GM21381 (cell line): ENCODE data around the gene PWWP2B.

ENCODE experiments used
- ATAC-seq: cut with Tn5 transposase; IDR thresholded peaks from one replicate; pipeline ENCODE4 v1.9.1; 2021; ENCODE audit warnings: mild to moderate bottlenecking, moderate library complexity; ENCODE audit not compliant: unreplicated experiment

The PWWP2B gene

DNA sequence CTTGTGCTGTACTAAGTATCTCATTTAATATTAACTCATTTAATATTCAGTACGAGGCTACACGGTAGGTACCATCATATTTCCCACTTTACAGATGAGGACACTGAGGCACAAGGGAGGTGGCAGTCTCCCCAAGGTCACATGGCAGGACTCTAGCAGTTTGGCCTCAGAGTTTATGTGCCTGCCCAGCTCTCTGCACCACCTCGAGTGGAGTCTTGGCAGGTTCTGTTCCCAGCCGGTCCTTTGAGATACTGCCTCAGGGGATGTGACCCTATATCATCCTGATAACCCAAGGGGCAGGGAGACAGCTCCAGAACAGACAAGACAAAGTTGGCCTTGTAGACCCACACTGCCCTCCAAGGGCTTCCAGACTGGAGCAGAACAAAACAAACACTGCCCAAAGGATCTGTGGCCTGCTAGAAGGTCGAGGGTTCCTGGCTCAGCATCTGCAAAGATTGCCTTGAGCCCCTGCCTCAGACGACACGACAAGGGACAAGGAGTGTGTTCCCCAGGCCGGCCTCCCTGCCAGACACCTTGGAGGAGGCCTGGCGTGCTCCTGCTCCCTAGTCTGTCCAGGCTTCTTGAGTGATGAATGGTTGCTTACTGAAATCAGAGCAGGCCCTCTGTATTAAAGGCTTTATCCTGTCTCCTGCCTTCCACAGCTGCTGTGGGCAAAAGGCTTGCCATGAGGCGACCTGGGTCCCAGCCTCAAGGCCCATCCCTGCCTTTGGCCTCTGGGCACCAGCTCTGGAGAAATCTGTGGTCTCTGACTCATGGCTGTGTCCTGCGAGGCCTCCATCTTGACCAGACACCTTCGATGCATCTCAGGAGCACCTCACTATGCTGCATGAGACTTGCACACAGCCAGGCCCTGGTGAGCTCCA is 3.9 kb upstream of the PWWP2B start:
- no peak for ATAC-seq

DNA sequence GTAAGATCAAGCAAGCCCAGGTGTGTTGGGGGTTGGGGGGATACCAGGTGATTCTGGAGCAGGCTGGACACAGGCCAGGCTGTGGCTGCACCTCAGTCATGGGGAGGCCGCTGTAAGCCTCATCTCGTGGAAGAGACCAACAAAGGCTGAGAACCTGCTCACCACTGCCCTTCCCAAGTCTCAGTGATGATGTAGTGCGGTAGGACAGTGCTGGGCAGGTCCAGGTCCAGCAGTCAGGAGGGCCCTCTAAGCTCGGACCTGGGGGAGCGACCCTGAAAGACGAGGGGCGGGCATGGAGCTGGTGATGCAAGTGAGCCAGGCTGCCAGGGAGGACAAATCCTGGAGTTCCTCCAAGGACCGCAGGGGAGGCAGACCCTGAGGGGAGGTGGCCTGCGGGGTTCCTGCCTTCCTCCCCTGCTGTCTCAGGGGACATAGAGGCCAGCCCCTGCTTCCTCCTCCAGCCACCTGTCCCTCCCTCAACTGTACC is 3.3 kb upstream of the PWWP2B start:
- no peak for ATAC-seq

DNA sequence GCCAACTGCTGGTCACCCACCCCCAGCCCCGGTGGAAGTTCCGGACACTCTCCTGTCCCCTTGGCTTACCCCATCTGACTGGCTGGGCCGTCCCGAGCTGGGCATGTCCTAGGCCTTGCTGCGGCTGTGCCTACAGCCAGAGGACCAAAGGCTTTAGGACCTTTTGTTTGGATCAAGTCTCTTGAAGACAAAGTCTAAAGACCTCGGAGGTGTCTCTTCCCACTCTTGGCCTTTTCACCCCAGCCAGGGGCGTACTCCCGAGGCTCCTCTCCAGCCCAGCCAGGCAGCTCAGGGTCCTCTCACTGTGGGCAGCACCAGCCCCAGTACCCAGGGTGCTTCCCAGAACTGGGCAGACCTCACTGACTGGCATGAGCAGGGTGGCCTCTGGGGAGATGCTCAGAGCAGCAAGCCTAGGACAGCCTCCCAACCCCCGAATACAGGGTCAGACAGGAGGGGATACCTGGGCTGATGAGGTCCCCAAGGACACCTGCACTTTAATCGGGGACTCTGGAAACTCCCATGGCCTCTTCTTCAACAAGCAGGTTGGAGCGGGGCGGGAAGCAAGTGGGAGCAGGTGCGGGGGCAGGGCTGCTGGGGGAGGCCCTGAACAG is 2.7 kb upstream of the PWWP2B start:
- ATAC-seq, result no peak

DNA sequence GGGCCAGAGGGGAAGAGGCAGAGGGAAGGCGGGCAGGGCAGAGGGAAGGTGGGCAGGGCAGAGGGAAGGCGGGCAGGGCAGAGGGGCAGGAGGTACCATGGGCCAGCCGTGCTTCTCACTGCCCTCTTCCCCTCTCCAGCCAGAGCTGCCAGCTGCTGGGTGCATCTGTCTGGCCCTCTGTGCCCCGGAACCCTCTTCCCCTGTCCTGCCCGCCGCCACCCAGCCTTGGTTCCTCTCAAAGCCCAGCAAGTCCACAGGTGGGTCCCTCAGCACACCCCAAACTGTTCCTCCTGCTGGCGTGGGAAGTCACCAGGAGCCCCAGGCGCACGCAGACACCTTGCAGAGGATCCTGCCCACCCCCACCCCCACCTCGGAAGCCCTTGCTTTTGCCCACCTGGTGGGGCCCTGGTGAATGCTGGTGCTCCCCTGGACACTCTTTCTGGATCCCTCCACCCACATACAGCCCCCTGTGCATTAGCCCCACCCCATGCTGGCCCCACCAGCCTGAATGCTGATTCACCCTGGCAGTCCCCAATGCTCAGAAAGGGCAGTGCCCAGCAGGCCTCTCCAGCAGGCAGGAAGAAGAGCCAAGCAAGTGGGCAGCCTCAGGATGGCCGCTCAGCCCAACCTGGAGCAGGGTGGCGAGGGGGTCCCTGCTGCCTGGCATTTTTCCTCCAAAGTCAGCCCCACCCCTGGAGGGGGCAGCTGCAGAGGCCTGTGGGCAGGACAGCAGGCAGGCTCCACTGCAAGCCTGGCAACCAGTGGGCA is 1.9 kb upstream of the PWWP2B start:
- ATAC-seq, result no peak

DNA sequence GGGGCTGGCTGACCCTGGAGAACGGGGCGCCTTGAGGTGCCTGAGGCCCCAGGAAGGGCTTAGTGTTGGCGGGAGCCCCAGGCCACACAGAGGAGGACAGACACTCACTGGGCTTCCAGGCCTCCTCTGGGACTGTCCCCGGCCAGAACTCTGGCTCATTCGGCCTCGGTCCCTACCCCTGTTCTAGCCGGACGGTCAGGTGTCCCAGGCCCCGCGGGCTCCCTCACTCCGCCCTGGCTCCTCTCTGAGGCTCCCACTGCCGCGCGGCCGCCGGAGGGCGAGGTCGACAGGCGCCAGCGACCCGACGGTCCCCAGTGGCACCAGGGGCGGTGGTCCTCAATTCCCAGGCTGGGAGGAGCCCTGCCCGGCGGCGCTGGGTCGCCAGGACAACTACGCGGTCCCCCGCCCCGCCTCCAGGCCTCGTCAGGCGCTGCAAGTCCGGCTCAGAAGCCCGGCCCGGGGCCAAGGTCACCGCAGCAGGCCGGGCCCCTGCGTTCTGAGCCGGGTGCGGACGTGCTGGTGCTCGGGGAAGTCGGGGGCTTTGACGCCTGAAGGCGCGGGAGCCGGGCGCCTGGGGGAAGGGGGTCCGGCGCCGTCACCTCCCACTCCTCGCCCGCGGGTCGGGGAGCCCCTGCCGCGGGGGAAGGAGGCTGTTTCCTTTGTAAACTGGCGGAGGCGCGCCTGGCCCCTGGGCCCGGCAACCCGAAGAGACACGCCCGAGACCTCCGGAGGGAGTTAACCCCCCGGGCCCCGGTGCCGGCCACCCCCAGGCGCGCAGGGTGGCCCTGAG is 1.1 kb upstream of the PWWP2B start:
- peak; percentile 3 for ATAC-seq

DNA sequence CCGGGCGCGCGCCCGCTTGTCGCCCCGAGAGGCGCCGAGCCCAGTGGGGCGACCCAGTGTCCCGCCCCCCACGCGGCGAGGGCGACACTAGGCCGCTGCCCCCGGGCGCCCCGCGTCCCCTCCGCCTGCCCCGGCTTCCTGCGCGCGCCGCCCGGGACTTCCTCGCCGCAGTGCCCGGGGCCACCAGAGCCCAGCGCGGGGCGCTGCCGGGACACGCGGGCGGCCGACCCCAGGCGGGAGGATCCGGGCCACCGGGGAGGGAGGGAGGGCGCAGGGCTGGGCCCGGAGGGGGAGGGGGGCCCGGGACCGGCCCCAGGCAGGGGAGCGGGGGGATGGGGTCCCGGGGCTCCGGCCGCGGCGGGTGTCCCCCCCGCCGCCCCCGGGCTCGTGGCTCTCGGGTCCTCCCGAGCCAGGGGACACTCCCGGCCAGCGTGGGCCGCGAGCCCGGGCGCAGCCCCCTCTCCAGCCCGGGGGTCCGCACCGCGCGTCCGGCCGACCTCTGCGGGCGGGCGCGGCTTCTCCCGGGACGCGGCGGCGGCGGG is 435 bp upstream of the PWWP2B start:
- ATAC-seq, result peak; percentile 35

DNA sequence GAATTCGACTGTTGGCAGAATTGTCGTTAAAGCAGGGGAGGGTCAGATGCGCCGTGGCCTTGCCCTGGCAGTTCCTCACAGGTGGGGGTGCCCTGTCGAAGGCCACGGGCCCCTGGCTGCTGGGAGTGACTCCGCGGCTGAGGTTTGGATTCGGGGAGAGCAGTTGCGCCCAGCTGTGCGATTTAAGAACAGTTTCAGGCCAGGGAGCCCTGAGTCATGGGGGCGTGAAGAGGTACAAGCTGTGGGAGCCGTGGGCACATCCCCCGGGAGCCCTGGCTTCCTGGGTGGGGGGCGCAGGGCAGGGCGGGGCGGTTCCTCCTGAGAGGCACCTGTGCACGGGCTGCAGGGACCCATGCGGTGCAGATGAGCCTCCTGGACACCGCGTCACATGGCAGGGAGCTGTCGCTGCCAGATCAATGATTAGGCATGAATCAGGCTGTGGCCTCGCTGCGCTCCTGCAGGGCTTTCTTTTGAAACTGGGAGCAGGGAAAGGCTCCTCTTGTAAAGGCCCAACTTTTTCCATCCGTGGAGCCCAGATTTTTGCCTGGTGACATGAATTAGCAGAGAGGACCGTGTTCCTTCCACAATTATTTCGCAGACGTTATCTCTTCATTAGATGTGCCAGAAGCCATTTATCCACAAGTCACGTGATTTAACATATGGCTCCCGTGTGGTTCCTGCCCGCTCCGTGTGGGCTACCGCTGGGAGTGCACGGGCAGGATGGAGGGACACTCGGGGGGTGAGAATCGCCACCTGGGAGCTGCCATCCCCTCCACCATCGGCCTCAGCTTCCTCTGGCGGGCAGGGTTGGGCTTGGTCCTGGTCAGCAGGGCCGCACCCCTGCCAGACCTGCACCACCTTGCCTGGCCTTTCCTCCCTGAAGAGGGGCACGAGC is 918 bp downstream of the PWWP2B start:
- ATAC-seq, result no peak

DNA sequence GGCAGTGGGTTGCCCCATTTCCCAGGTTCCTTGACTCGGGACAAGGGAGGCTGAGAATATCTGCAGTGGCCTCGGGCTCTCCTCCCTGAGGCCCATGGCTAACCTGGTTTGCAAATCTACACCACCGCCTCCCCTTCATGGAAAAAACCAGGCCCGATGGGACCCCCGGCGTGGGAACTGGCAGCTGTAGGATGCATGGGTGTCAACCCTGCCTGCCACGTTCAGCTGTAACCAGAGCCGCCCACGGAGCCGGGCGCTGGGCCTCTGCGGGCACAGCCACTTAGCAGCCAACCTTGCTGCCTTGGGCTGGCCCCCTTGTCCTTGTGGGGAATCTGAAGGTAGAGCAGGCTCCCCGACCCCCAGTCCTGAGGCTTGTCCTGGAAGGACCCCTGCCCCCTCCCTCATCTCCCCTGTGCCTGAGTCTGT is 1.6 kb downstream of the PWWP2B start:
- ATAC-seq, result no peak

DNA sequence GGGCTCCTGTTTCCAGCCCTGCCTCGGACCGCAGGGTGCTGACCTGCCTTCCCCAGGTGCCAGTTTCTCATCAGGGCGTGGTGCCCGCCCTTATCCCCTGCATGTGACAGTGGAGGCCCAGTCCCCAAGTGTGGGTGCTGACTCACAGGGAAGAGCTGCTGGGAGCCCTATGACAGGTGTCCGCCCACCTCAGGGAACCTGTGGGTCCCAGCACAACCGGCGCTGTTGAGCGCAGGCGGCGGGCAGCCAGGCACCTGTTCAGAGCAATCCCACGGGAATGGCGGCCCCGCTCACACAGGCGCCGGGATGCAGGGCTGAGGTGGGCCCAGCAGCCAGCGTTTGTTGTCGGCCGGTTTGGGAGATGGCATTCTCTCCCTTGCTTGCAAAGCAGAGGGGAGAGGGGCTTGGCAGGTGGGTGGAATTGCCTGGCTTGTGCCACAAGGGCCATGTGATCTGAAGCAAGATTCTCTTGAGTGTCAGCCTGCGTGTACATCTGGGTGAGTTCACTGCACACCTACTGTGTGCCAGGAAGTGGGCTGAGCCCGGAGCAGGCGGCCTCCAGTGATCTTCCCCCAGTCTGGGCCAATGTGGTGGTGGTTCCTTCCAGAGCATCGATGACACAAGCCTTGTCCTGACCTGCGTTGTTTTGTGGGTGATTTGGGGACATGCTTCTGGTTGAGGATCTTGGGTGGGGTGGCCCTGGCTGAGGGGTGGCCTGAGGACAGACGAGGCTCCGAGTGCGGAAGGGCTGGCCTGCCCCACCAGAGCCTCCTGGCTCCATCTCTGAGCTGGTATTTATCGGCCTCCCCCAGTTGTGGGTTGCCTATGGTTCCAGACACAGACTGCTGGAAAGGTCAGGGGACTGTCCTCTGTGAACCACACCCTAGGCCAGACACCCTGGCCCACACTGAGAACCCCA is 2.4 kb downstream of the PWWP2B start:
- ATAC-seq, result no peak

DNA sequence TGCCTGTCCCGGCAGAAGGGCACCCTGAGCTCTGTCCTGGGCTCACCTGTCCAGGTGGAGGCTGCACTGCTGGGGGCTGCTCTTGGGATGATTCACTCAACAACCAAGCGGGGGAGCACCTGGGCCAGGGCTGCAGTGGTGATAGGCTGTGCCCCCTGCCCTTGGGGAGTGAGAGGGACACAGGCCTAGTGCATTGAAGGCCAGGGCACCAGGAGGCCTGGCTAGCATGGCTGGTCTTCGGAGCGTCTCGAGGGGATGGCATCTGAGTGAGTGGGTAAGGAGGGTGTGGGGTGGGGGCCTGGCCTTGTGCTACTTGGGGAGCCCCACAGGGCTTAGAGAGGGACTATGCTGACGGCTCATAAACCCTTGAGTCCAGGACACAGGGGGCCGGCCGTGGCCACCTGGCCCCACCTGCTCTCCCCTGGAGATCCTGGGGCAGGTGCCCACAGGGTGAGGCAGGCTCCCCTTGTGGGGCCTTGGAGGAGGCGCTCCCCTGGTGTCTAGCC is 3.1 kb downstream of the PWWP2B start:
- ATAC-seq, result no peak

DNA sequence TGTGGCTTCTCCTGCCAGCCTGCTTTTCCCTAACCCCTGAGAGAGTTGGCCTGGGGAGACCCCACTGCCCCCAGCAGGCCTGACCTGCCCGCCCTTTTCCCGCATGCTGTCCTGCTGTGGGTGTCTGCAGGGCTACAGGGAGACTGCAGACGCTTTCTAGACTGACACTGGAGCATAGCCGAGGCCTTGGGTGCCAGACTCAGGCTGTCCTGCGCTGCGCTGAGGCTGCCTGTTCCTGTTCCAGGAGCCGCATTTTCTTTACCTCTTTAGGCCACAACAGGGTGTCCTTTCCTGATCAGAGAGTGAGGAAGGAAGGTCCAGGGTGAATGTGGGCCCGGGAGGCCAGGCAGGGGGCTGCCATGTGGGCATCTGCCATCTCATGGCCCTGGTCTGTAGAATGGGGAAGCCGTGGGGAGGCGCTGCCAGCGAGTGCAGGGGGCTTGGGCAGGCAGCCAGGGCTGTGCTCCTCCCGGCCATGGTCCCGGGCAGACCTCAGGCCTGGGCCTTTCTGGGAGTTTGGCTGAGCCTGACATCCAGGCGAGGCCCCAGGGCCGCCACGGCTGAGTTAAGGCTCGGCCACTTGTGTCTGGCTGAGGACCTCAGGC is 3.6 kb downstream of the PWWP2B start:
- no peak for ATAC-seq

DNA sequence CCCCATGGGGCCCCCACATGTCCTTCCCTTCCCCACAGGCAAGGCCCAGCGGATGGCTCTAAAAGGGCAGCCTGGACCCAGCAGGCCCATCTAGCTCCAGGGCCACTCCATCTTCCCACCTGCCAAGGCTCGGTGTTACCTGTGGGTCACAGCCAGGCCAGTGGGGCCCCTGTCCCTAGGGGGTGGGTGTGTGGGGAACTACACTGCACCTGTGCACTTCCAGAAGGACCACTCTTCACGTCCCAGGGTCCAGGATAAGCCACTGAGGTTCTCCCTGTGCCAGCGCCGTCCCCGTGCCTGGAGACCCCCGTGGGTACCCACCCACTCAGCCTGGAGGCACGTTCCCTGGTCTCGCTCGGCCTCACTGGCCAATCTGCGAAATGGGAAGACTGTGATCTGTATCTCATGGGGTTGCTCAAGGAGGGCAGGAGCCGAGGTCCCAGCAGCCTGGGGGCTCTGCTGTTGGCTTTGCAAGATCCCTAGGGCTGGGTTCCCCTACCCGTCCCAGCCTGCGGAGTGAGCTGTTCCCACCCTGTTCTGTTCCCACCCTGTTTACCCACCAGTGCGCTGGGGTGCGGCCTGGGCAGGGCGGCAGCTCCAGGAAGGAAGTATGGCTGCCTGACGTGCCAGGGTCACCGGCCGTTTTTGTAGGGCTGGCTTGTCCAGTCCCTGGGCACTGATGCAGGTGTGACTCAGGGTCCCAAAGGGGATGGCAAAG is 4.6 kb downstream of the PWWP2B start:
- ATAC-seq, result no peak

DNA sequence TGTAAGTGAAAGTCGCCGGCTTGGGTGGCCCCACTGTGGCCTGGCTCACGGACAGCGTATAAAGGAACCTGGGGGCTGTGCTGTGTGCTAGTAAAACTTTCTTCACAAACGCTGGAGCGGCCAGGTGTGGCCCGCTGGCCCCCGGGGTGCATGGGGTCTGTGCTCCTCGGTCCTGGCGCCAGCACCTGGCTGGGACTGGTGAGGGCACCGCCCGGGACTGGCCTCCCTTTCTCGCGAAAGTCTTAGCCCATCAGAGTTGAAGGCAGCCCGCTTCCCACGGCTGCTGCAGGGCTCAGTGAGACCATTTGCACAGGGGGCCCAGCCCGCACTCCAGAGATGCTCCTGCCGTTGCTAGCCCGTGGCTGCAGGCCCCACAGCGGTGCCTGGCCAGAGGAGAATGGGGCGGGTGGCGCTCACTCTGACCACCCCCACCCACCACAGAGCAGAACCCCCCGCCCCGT is 5.8 kb downstream of the PWWP2B start:
- no peak for ATAC-seq

DNA sequence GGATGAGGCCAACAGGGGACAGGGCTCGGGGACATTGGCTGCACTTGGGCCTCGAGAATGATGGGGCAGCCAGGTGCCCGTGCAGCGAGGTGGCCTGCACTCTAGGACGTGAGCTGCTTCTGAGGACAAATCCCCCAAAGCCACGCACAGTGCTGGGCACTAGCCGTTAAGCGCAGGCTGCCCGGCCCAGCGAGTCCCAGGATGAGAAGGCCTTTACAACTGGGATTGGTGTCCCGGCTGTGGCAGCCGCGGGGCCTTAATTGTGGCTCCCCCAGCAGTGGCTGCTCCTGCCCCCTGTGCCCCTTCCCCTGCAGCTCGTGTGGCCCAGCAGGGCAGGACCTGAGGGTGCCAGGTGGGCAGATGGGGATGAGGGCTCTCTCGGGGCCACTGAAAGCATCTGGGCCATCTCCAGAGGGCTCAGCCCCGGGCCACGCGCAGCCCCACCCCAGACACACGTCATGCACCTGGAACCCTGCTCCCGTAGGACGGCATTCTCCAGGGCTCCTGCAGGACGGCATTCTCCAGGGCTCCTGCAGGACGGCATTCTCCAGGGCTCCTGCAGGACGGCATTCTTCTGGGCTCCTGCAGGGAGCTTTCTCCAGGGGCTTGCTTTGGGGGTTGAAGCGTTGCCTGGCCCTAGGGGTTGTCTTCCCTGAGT is 6.6 kb downstream of the PWWP2B start:
- no peak for ATAC-seq

DNA sequence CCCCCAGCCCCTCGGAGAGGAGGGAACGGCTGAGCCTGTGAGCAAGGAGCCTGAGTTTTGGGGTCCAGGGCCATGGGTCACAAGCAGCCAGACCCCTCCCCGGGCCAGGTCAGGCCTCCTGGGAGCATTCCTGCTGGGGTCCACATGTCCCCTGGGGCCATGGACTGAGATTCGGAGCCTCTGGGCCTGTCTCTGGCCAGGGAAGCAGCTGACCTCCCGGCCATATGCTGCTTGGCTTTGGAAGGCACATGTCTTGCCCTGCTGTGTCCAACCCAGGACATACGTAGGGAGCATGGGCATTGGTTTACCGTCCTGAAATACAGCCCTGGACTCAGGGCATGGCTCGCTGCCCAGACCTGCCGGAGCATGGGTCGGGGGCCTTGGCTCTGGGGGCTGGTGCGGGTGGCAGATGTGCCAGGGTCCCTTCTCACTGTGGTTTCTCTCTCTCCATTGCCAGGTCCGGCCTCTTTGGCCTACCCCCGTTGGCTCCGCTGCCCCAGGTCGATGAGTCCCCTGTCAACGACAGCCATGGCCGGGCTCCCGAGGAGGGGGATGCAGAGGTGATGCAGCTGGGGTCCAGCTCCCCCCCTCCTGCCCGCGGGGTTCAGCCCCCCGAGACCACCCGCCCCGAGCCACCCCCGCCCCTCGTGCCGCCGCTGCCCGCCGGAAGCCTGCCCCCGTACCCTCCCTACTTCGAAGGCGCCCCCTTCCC is 7.3 kb downstream of the PWWP2B start:
- ATAC-seq, result no peak

DNA sequence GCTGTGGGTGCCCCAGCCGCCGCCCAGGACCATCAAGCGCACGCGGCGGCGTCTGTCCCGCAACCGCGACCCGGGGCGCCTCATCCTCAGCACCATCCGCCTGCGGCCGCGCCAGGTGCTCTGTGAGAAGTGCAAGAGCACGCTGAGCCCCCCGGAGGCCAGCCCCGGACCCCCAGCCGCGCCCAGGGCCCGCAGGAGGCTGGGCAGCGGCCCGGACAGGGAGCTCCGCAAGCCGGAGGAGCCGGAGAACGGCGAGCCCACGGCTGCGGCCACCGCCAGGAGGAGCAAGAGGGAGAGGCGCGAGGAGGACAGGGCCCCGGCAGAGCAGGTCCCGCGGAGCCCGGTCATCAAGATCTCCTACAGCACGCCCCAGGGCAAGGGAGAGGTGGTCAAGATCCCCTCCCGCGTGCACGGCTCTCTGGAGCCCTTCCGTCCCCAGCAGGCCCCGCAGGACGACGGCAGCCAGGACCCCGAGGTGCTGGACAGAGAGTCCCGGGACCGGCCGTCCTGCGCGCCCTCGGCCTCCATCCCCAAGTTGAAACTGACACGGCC is 8.0 kb downstream of the PWWP2B start:
- no peak for ATAC-seq
